NT2/D1 (cell line): ENCODE measurements around the gene SULT1B1.

Source experiments
- SUZ12 ChIP-seq: IDR thresholded peaks from 2 replicates; pipeline ENCODE4 v1.6.1; 2011; ENCODE audit not compliant: insufficient read length, insufficient read depth; ENCODE audit errors: extremely low read depth
- YY1 ChIP-seq: IDR thresholded peaks from 2 replicates; pipeline ENCODE4 v1.6.1; 2011; ENCODE audit not compliant: insufficient read length, insufficient read depth
- ZNF274 ChIP-seq: IDR thresholded peaks from 2 replicates; pipeline ENCODE4 v1.6.1; 2011; ENCODE audit warnings: mild to moderate bottlenecking, low read depth, low read length

- TF ChIP-seq ZNF274 = no peak
- TF ChIP-seq YY1 = no peak
- no peak for TF ChIP-seq SUZ12
These were observed 21.3 kb upstream of the SULT1B1 start for GRCh38 chr4:69781458-69782418.
